ENCODE data around the gene MIS18A.

- TF ChIP-seq CTCF (conservative IDR thresholded peaks at IDR 0.05) = no peak
- TF ChIP-seq EZH2 (IDR thresholded peaks at IDR 0.05; ENCODE audit: low read depth) = no peak
Measured at GRCh38 chr21:32278518-32279376, at the start of gene MIS18A.
